ENCODE results near the gene CLDN22. TPM values are rescaled to one million over a fixed set of nuclear protein-coding genes. Genes with fewer than 3 reads are reported as not detected.

CLDN22 gene
- total and polyA plus RNA-seq, 4 donors = 0.05 TPM; not detected in 3

DNA sequence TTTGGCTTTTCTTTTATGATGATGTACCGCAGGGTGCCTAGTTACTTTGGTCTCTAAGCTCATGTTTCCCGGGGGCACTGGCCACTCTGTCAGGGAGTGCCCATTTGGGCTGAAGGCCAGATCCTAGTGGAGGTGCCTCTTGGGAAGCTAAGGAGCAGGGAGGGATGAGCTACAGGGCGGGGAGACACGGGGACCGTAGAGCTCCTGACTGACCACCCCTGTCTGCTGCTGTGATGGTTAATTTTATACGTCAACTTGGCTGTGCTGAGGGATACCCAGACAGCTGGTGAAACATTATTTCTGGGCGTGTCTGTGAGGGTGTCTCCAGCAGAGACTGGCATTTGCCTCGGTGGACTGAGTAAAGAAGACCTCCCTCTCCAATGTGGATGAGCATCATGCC lies 27.1 kb upstream of the CLDN22 start:
- H3K27me3 ChIP-seq (ENCODE audit: control insufficient read depth in 4 of 4, insufficient read depth in 4 of 4, low read length in 3 of 4) = no peaks in the 10 kb centered on the region
- no peak for DNase-seq (ENCODE audit: low spot score)

DNA sequence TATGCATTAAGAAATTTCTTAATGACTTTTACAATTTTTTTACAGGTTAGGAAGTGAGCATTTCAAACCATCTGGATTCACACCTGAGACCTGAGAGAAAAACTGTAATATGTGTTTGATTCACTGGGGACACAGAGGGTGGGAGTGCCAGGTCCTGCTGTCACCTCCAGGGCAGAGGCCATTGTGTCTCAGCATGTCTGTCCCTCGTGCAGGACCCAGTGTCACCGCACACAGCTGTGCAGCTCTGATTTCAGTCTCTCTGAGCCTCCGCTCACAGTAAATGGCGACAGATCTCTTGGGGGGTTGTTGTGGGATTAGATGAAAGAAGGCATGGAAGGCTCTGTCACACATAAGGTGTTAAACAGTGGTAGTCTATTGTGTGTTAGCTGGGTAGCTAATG lies 25.2 kb upstream of the CLDN22 start:
- H3K36me3 ChIP-seq (ENCODE audit: control insufficient read depth in 4 of 4, insufficient read depth in 3 of 4, low read depth in 1 of 4, low read length in 3 of 4) = no peaks in the 10 kb centered on the region
- no peaks in the 10 kb centered on the region for H3K4me1 ChIP-seq (ENCODE audit: control insufficient read depth in 4 of 4, insufficient read depth in 4 of 4, low read length in 3 of 4)
- H3K27me3 ChIP-seq (ENCODE audit: control insufficient read depth in 4 of 4, insufficient read depth in 4 of 4, low read length in 3 of 4) = no peaks in the 10 kb centered on the region
- no peak for DNase-seq (ENCODE audit: low spot score)
- no peak overlapping the region for H3K4me3 ChIP-seq (ENCODE audit: low read depth in 1 of 3, low read length in 3 of 3)
- no peak overlapping the region for H3K9ac ChIP-seq (ENCODE audit: low read depth in 1 of 2, low read length in 2 of 2)
- H3K27ac ChIP-seq (ENCODE audit: low read depth in 1 of 2, low read length in 2 of 2) = no peak overlapping the region
- TF ChIP-seq, protein P1, sequence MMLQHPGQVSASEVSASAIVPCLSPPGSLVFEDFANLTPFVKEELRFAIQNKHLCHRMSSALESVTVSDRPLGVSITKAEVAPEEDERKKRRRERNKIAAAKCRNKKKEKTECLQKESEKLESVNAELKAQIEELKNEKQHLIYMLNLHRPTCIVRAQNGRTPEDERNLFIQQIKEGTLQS (IDR thresholded peaks at IDR 0.05) = no peak
- H3K9me3 ChIP-seq (ENCODE audit: control insufficient read depth in 4 of 4, low read length in 3 of 4) = no peaks in the 10 kb centered on the region
- WGBS = 90% methylated on average over 4 of the region's 4 CpGs

More for the DNA sequence above, 27.1 kb upstream of the CLDN22 start:
- Histone ChIP-seq H3K4me1 (ENCODE audit: control insufficient read depth in 4 of 4, insufficient read depth in 4 of 4, low read length in 3 of 4) (no peaks in the 10 kb centered on the region), H3K9ac (ENCODE audit: low read depth in 1 of 2, low read length in 2 of 2) (no peak overlapping the region), H3K9me3 (ENCODE audit: control insufficient read depth in 4 of 4, low read length in 3 of 4) (no peaks in the 10 kb centered on the region), H3K27ac (ENCODE audit: low read depth in 1 of 2, low read length in 2 of 2) (no peak overlapping the region), H3K4me3 (ENCODE audit: low read depth in 1 of 3, low read length in 3 of 3) (no peak overlapping the region), H3K36me3 (ENCODE audit: control insufficient read depth in 4 of 4, insufficient read depth in 3 of 4, low read depth in 1 of 4, low read length in 3 of 4) (no peaks in the 10 kb centered on the region)
- TF ChIP-seq, protein P2, sequence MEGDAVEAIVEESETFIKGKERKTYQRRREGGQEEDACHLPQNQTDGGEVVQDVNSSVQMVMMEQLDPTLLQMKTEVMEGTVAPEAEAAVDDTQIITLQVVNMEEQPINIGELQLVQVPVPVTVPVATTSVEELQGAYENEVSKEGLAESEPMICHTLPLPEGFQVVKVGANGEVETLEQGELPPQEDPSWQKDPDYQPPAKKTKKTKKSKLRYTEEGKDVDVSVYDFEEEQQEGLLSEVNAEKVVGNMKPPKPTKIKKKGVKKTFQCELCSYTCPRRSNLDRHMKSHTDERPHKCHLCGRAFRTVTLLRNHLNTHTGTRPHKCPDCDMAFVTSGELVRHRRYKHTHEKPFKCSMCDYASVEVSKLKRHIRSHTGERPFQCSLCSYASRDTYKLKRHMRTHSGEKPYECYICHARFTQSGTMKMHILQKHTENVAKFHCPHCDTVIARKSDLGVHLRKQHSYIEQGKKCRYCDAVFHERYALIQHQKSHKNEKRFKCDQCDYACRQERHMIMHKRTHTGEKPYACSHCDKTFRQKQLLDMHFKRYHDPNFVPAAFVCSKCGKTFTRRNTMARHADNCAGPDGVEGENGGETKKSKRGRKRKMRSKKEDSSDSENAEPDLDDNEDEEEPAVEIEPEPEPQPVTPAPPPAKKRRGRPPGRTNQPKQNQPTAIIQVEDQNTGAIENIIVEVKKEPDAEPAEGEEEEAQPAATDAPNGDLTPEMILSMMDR (IDR thresholded peaks at IDR 0.05; ENCODE audit: low read depth, low read length, missing input control) = no peak
- TF ChIP-seq NR2F2 (IDR thresholded peaks at IDR 0.05) = no peak
- TF ChIP-seq YY1 (IDR thresholded peaks at IDR 0.05) = no peak
- TF ChIP-seq RXRA (IDR thresholded peaks at IDR 0.05) = no peak
- no peak for TF ChIP-seq EGR1 (IDR thresholded peaks at IDR 0.05; ENCODE audit: low read depth in 2 of 2)
- no peak for TF ChIP-seq HNF4A (conservative IDR thresholded peaks at IDR 0.05)
- TF ChIP-seq, protein P3, sequence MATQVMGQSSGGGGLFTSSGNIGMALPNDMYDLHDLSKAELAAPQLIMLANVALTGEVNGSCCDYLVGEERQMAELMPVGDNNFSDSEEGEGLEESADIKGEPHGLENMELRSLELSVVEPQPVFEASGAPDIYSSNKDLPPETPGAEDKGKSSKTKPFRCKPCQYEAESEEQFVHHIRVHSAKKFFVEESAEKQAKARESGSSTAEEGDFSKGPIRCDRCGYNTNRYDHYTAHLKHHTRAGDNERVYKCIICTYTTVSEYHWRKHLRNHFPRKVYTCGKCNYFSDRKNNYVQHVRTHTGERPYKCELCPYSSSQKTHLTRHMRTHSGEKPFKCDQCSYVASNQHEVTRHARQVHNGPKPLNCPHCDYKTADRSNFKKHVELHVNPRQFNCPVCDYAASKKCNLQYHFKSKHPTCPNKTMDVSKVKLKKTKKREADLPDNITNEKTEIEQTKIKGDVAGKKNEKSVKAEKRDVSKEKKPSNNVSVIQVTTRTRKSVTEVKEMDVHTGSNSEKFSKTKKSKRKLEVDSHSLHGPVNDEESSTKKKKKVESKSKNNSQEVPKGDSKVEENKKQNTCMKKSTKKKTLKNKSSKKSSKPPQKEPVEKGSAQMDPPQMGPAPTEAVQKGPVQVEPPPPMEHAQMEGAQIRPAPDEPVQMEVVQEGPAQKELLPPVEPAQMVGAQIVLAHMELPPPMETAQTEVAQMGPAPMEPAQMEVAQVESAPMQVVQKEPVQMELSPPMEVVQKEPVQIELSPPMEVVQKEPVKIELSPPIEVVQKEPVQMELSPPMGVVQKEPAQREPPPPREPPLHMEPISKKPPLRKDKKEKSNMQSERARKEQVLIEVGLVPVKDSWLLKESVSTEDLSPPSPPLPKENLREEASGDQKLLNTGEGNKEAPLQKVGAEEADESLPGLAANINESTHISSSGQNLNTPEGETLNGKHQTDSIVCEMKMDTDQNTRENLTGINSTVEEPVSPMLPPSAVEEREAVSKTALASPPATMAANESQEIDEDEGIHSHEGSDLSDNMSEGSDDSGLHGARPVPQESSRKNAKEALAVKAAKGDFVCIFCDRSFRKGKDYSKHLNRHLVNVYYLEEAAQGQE (IDR thresholded peaks at IDR 0.05) = no peak
- 90% methylated on average over 8 of the region's 8 CpGs for whole genome bisulfite sequencing

DNA sequence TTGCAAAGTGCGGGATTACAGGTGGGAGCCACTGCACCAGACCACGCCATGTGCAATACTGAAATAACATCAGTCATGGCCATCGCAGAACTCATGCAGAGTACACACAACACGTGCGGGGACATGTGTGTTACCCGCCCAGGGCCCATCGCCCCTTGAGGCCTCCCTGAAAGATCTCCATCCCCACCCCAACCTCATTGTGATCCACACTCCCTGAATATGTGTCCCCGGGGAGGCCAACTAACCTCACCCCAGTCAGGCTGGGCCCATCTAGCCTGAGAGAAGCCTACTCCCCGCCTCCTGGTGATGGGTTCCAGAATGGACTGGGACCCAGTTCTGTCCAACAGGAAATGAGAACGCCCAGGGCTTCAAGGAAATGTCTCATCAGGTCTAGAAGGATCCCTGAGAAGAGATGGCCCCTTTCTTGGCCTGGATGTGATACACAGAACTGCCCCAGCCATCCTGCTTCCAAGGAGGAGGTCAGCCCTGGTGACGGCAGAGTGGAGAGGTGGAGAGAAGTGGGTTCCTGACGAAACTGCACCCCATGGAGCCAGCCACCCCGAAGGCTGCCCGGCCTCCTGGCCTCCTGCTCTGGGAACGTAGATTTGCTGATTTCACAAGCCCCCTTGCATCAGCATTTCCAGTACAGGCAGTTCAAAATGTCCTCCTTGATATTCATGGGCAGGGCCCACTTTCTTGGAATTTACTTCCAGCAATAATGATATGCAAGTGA lies 24.6 kb upstream of the CLDN22 start:
- Histone ChIP-seq H3K4me3 (ENCODE audit: low read depth in 1 of 3, low read length in 3 of 3) (no peak overlapping the region), H3K36me3 (ENCODE audit: control insufficient read depth in 4 of 4, insufficient read depth in 3 of 4, low read depth in 1 of 4, low read length in 3 of 4) (no peaks in the 10 kb centered on the region), H3K4me1 (ENCODE audit: control insufficient read depth in 4 of 4, insufficient read depth in 4 of 4, low read length in 3 of 4) (no peaks in the 10 kb centered on the region), H3K9me3 (ENCODE audit: control insufficient read depth in 4 of 4, low read length in 3 of 4) (no peaks in the 10 kb centered on the region), H3K27me3 (ENCODE audit: control insufficient read depth in 4 of 4, insufficient read depth in 4 of 4, low read length in 3 of 4) (no peaks in the 10 kb centered on the region), H3K9ac (ENCODE audit: low read depth in 1 of 2, low read length in 2 of 2) (no peak overlapping the region), H3K27ac (ENCODE audit: low read depth in 1 of 2, low read length in 2 of 2) (no peak overlapping the region)
- no peak for TF ChIP-seq HNF4A (conservative IDR thresholded peaks at IDR 0.05)
- TF ChIP-seq SP1 (IDR thresholded peaks at IDR 0.05) = no peak
- no peak for TF ChIP-seq RXRA (IDR thresholded peaks at IDR 0.05)
- TF ChIP-seq GABPA (IDR thresholded peaks at IDR 0.05 in 1 of 2, conservative IDR thresholded peaks at IDR 0.05 in 1 of 2) = no peak
- TF ChIP-seq YY1 (IDR thresholded peaks at IDR 0.05) = no peak
- DNase-seq (ENCODE audit: low spot score) = no peak
- WGBS = 87% methylated on average over 15 of the region's 15 CpGs

Measured in liver (tissue), 9 donors.